Measurements from ENCODE around the gene RPLP1. TPM values are rescaled to one million over a fixed set of nuclear protein-coding genes. Genes with fewer than 3 reads are reported as not detected.

Gene RPLP1
- polyA plus RNA-seq, 1 donor (not counting 4 experiments of a cell fraction or from before 2014, with no cell fraction given): 755 TPM

- Histone ChIP-seq H3K4me3 (ENCODE audit: control insufficient read depth in 2 of 3, extremely low read depth in 1 of 3, insufficient read depth in 2 of 3, low read depth in 1 of 3, low read length in 3 of 3) (no peak overlapping the region), H3K9me1 (ENCODE audit: control insufficient read depth, extremely low read depth, insufficient read depth, low read length) (no peaks in the 10 kb centered on the region), H3K4me2 (ENCODE audit: control insufficient read depth, extremely low read depth, insufficient read depth, low read depth, low read length) (no peak overlapping the region), H2AFZ (ENCODE audit: control insufficient read depth, low read length) (no peak overlapping the region), H3K9ac (ENCODE audit: control insufficient read depth, extremely low read depth, insufficient read depth, low read length) (no peak overlapping the region), H4K20me1 (ENCODE audit: control insufficient read depth, extremely low read depth, insufficient read depth, low read length) (no peaks in the 10 kb centered on the region), H3K36me3 (ENCODE audit: control insufficient read depth in 2 of 2, extremely low read depth in 1 of 2, insufficient read depth in 2 of 2, low read length in 2 of 2) (no peaks in the 10 kb centered on the region), H3K27me3 (ENCODE audit: control insufficient read depth, extremely low read depth, insufficient read depth, low read length) (peaks cover 19% of the 10 kb centered on the region), H3K4me1 (ENCODE audit: control insufficient read depth, extremely low read depth, insufficient read depth, low read length) (no peaks in the 10 kb centered on the region), H3K27ac (ENCODE audit: control insufficient read depth, insufficient read depth, low read length) (no peak overlapping the region), H3K79me2 (ENCODE audit: control insufficient read depth, insufficient read depth, low read length) (no peaks in the 10 kb centered on the region), H3K9me3 (ENCODE audit: control insufficient read depth, low read depth, low read length) (no peaks in the 10 kb centered on the region)
- dilution Hi-C loops (cut with MboI; ENCODE audit: extremely low pct_ligation_motif_present, low sequenced_read_pairs): no loop called here
- no peak for TF ChIP-seq CTCF (optimal IDR thresholded peaks at IDR 0.05 in 1 of 3, IDR thresholded peaks at IDR 0.05 in 1 of 3, conservative IDR thresholded peaks at IDR 0.05 in 1 of 3; ENCODE audit: extremely low read depth in 1 of 3, insufficient read depth in 2 of 3, low read length in 3 of 3)
- TF ChIP-seq EZH2 (IDR thresholded peaks at IDR 0.05; ENCODE audit: low read length): no peak
- DNase-seq (ENCODE audit: low read depth, low spot score) (no peak), FAIRE-seq (no peak)
Observed at GRCh38 chr15:69491038-69491505, 38.5 kb downstream of the RPLP1 start.

GRCh38 chr15:69493406-69493805, 40.8 kb downstream of the RPLP1 start:
- no peaks in the 10 kb centered on the region for H3K79me2 ChIP-seq (ENCODE audit: control insufficient read depth, insufficient read depth, low read length)
- H3K4me2 ChIP-seq (ENCODE audit: control insufficient read depth, extremely low read depth, insufficient read depth, low read depth, low read length): no peak overlapping the region
- TF ChIP-seq EZH2 (IDR thresholded peaks at IDR 0.05; ENCODE audit: low read length): no peak
- no peak for TF ChIP-seq CTCF (optimal IDR thresholded peaks at IDR 0.05 in 1 of 3, IDR thresholded peaks at IDR 0.05 in 1 of 3, conservative IDR thresholded peaks at IDR 0.05 in 1 of 3; ENCODE audit: extremely low read depth in 1 of 3, insufficient read depth in 2 of 3, low read length in 3 of 3)
- H3K4me3 ChIP-seq (ENCODE audit: control insufficient read depth in 2 of 3, extremely low read depth in 1 of 3, insufficient read depth in 2 of 3, low read depth in 1 of 3, low read length in 3 of 3): no peak overlapping the region
- dilution Hi-C loops (cut with MboI; ENCODE audit: extremely low pct_ligation_motif_present, low sequenced_read_pairs): no loop called here
- H3K27me3 ChIP-seq (ENCODE audit: control insufficient read depth, extremely low read depth, insufficient read depth, low read length): peaks cover 25% of the 10 kb centered on the region
- no peaks in the 10 kb centered on the region for H4K20me1 ChIP-seq (ENCODE audit: control insufficient read depth, extremely low read depth, insufficient read depth, low read length)
- H3K36me3 ChIP-seq (ENCODE audit: control insufficient read depth in 2 of 2, extremely low read depth in 1 of 2, insufficient read depth in 2 of 2, low read length in 2 of 2): no peaks in the 10 kb centered on the region
- H3K9me1 ChIP-seq (ENCODE audit: control insufficient read depth, extremely low read depth, insufficient read depth, low read length): no peaks in the 10 kb centered on the region
- H3K27ac ChIP-seq (ENCODE audit: control insufficient read depth, insufficient read depth, low read length): no peak overlapping the region
- H2AFZ ChIP-seq (ENCODE audit: control insufficient read depth, low read length): no peak overlapping the region
- no peaks in the 10 kb centered on the region for H3K9me3 ChIP-seq (ENCODE audit: control insufficient read depth, low read depth, low read length)
- FAIRE-seq (no peak), DNase-seq (ENCODE audit: low read depth, low spot score) (no peak)
- no peaks in the 10 kb centered on the region for H3K4me1 ChIP-seq (ENCODE audit: control insufficient read depth, extremely low read depth, insufficient read depth, low read length)
- H3K9ac ChIP-seq (ENCODE audit: control insufficient read depth, extremely low read depth, insufficient read depth, low read length): no peak overlapping the region
